K562 (cell line): ENCODE data around the gene CNP. TPM values are rescaled to one million over a fixed set of nuclear protein-coding genes. Genes with fewer than 3 reads are reported as not detected.

Experiments
- ATAC-seq: fragments of 200-7000 bp; cut with Tn5 transposase; 3 replicates; pipeline ENCODE4 v1.9.1; 2020; ENCODE audit warnings: moderate library complexity
- BruUV-seq: library from RNA; stranded (reverse); fragments of 400-500 nt; replicated peaks from 2 replicates; lab custom pipeline; 2021; lab: Mats Ljungman, UMichigan
- CTCF ChIA-PET: fragments of 300-600 bp; formaldehyde crosslinking; extraction: SDS; loops from one replicate; lab custom pipeline; 2021; ENCODE audit warnings: low intra/inter-chr PET ratio; lab: Yijun Ruan, JAX
- POLR2A ChIA-PET: fragments of 300-600, 350-650 bp; sonication (Branson Sonifier 250); formaldehyde crosslinking; extraction: SDS; loops from one replicate; lab custom pipeline; 2021; ENCODE audit warnings: antibody characterized with exemption, inconsistent platforms; lab: Yijun Ruan, JAX
- DNase-seq, 4 experiments: peaks; one replicate each; pipeline versions ENCODE4 v3.0.0 to v3.0.0-alpha.2; 2011 to 2018; ENCODE audit warnings: low spot score in 3 of 4, mixed read lengths in 3 of 4; ENCODE audit errors: extremely low read depth in 1 of 4
- FAIRE-seq: peaks from 2 replicates; lab custom pipeline; 2011; peaks lifted over from hg19 to GRCh38; lab: Jason Lieb, UNC
- H2AFZ ChIP-seq: 2 replicates; pipeline ENCODE4 v1.6.0; 2011; ENCODE audit warnings: low read depth, low read length, control low read depth, inconsistent platforms
- H3K27ac ChIP-seq: fragments of 200-600 bp; 3 replicates; pipeline ENCODE4 v1.8.0; 2011; ENCODE audit warnings: low read depth, mild to moderate bottlenecking, control low read depth, inconsistent platforms, low read length, moderate library complexity, mixed read lengths; ENCODE audit errors: extremely low read depth
- H3K27me3 ChIP-seq, 2 experiments: fragments of 300-600 bp in 1 of 2; 2 replicates in 1 of 2; 3 replicates in 1 of 2; pipeline versions ENCODE4 v1.6.0 to v1.8.0; 2011; ENCODE audit warnings: inconsistent platforms in 2 of 2, low read length in 2 of 2, mild to moderate bottlenecking in 1 of 2, mixed read lengths in 1 of 2, moderate library complexity in 1 of 2; ENCODE audit not compliant: control insufficient read depth in 2 of 2, insufficient read depth in 2 of 2
- H3K36me3 ChIP-seq: fragments of 300-600 bp; 3 replicates; pipeline ENCODE4 v1.8.0; 2011; ENCODE audit warnings: mild to moderate bottlenecking, low read length, inconsistent platforms; ENCODE audit not compliant: control insufficient read depth, insufficient read depth
- H3K4me1 ChIP-seq, 2 experiments: fragments of 200-600 bp in 1 of 2; replicated peaks in 1 of 2; 2 replicates in 1 of 2; 3 replicates in 1 of 2; pipeline versions ENCODE4 v1.5.1 to v1.8.0; 2011; ENCODE audit warnings: inconsistent platforms in 2 of 2, low read length in 2 of 2, mild to moderate bottlenecking in 1 of 2, mixed read lengths in 1 of 2, moderate library complexity in 1 of 2; ENCODE audit not compliant: control insufficient read depth in 2 of 2, insufficient read depth in 2 of 2
- H3K4me2 ChIP-seq: 2 replicates; pipeline ENCODE4 v1.6.1; 2011; ENCODE audit warnings: low read length, control low read depth, inconsistent platforms, mixed read lengths; ENCODE audit not compliant: insufficient read depth
- H3K4me3 ChIP-seq: fragments of 200-600 bp; sonication (generic), shearing (Covaris generic); 2 replicates; pipeline ENCODE4 v1.5.1; 2016; ENCODE audit warnings: control low read depth, inconsistent platforms
- H3K79me2 ChIP-seq: fragments of 200-600 bp; 3 replicates; pipeline ENCODE4 v1.8.0; 2011; ENCODE audit warnings: low read length, inconsistent platforms; ENCODE audit not compliant: control insufficient read depth, insufficient read depth
- H3K9ac ChIP-seq, 2 experiments: 2 replicates each; pipeline versions ENCODE4 v1.6.0 to v1.6.1; 2011; ENCODE audit warnings: low read depth in 2 of 2, low read length in 2 of 2, control low read depth in 1 of 2, inconsistent platforms in 1 of 2, mild to moderate bottlenecking in 1 of 2, mixed read lengths in 1 of 2; ENCODE audit not compliant: insufficient read depth in 1 of 2
- H3K9me1 ChIP-seq: one replicate; pipeline ENCODE4 v1.6.0; 2011; ENCODE audit warnings: inconsistent platforms, mild to moderate bottlenecking, low read length, moderate library complexity; ENCODE audit not compliant: control insufficient read depth, insufficient read depth
- H3K9me3 ChIP-seq: replicated peaks from 2 replicates; pipeline ENCODE4 v1.5.1; 2011; ENCODE audit warnings: low read depth, low read length, inconsistent platforms; ENCODE audit not compliant: control insufficient read depth, insufficient read depth
- H4K20me1 ChIP-seq: replicated peaks from 2 replicates; pipeline ENCODE4 v1.6.1; 2011; ENCODE audit warnings: low read length, inconsistent platforms, mixed read lengths; ENCODE audit not compliant: control insufficient read depth, insufficient read depth
- DPF2 ChIP-seq: fragments of 450-650 bp; IDR thresholded peaks from 2 replicates; pipeline ENCODE4 v1.6.1; 2016
- FOXJ3 ChIP-seq: sonication (generic); formaldehyde crosslinking; IDR thresholded peaks from 2 replicates; pipeline ENCODE4 v1.4.0; 2020; ENCODE audit warnings: mild to moderate bottlenecking, missing genetic modification reagents
- KLF16 ChIP-seq: IDR thresholded peaks from 2 replicates; pipeline ENCODE4 v1.6.1; 2016; ENCODE audit warnings: antibody characterized with exemption
- MAZ ChIP-seq, 2 experiments: fragments of 450-650 bp in 1 of 2; sonication (generic) in 1 of 2; formaldehyde crosslinking; IDR thresholded peaks in 1 of 2; conservative IDR thresholded peaks in 1 of 2; 2 replicates each; pipeline versions ENCODE4 v1.4.0 to v1.5.0; 2020; ENCODE audit warnings: mild to moderate bottlenecking in 1 of 2, missing genetic modification reagents in 1 of 2
- MLLT1 ChIP-seq, 2 experiments: fragments of 450-650 bp; IDR thresholded peaks; 2 replicates each; pipeline ENCODE4 v1.6.1; 2016
- NFATC3 ChIP-seq: fragments of 450-650 bp; IDR thresholded peaks from 2 replicates; pipeline ENCODE4 v1.6.1; 2017; ENCODE audit warnings: mild to moderate bottlenecking
- PATZ1 ChIP-seq: fragments of 250-450 bp; sonication (Bioruptor Pico); IDR thresholded peaks from 2 replicates; pipeline ENCODE4 v1.5.0; 2020; ENCODE audit warnings: mild to moderate bottlenecking, borderline replicate concordance
- SMARCA4 ChIP-seq: fragments of 450-650 bp; IDR thresholded peaks from 2 replicates; pipeline ENCODE4 v1.6.1; 2016
- TSHZ1 ChIP-seq: fragments of 250-450 bp; sonication (Bioruptor Pico); IDR thresholded peaks from 2 replicates; pipeline ENCODE4 v1.4.0; 2020; ENCODE audit warnings: mild to moderate bottlenecking, moderate library complexity
- YBX1 ChIP-seq: fragments of 450-650 bp; IDR thresholded peaks from 2 replicates; pipeline ENCODE4 v1.7.1; 2016; ENCODE audit warnings: mild to moderate bottlenecking
- ZNF165 ChIP-seq: fragments of 250-450 bp; sonication (Bioruptor Pico); IDR thresholded peaks from 2 replicates; pipeline ENCODE4 v1.4.0; 2020; ENCODE audit warnings: borderline replicate concordance
- ZNF217 ChIP-seq: sonication (generic); formaldehyde crosslinking; IDR thresholded peaks from 2 replicates; pipeline ENCODE4 v1.8.0; 2022; ENCODE audit warnings: mild to moderate bottlenecking, missing genetic modification reagents
- ZNF282 ChIP-seq: sonication (generic); formaldehyde crosslinking; IDR thresholded peaks from 2 replicates; pipeline ENCODE4 v1.8.1; 2023; ENCODE audit warnings: missing genetic modification reagents
- WGBS: fragments of 100-300 bp; shearing (Covaris generic); methylation state at CpG from one replicate; pipeline ENCODE4 v1.1.6; 2016; ENCODE audit warnings: low coverage, mixed read lengths; ENCODE audit not compliant: insufficient coverage; ENCODE audit errors: missing lambda C conversion rate; 5-methylcytosine and 5-hydroxymethylcytosine counted together
- in situ Hi-C: fragments of 300-500 bp; cut with MboI; formaldehyde crosslinking; loops from 4 replicates; pipeline ENCODE4 v1.15.0; 2018; ENCODE audit warnings: inconsistent platforms, mixed read lengths
- intact Hi-C: fragments of 100-400 bp; cut with micrococcal nuclease; formaldehyde crosslinking; loops from 2 replicates; pipeline ENCODE4 v1.14.2; 2022
- polyA plus RNA-seq, 8 experiments: library from polyadenylated mRNA; depleted of rRNA in 4 of 8; stranded (reverse) in 5 of 8; unstranded in 3 of 8; fragments of >200 nt; fragmentation: Nextera tagmentation in 2 of 8; fragmentation: Illumina TruSeq in 1 of 8; extraction: Ambion mirVana in 2 of 8; extraction: Trizol in 1 of 8; gene quantifications; 2 replicates each; pipeline versions ENCODE4 v1.2.1 to v1.2.3, GENCODE V29; 2011 to 2014; ENCODE audit warnings: inconsistent platforms in 1 of 8, missing spikeins in 1 of 8
- total RNA-seq, 7 experiments: library from RNA; depleted of rRNA in 6 of 7; stranded (reverse); fragments of >200 nt in 6 of 7; fragmentation: Illumina TruSeq in 2 of 7; extraction: Trizol in 2 of 7; gene quantifications; 2 replicates each; pipeline versions ENCODE4 v1.2.1 to v1.2.3, GENCODE V29; 2011 to 2021; ENCODE audit warnings: low replicate concordance in 1 of 7

Gene CNP
- total and polyA plus RNA-seq, 9 of the 15 experiments (the other 6 are each of a cell fraction or from before 2014, with no cell fraction given) = 1.7 to 52.0 (median 29.1) TPM

GRCh38 chr17:41937970-41938954, 28.3 kb upstream of the CNP start:
- Histone ChIP-seq H3K4me1 (peaks cover 25 to 29% of the 10 kb centered on the region in 2 experiments), H3K36me3 (no peaks in the 10 kb centered on the region), H3K27ac (peak overlapping the region; percentile 66; the same call in 2 of the 3 replicates), H3K9me1 (no peaks in the 10 kb centered on the region), H3K79me2 (no peaks in the 10 kb centered on the region), H2AFZ (peak overlapping the region; percentile 82), H3K4me2 (peak overlapping the region; percentile 67), H3K27me3 (no peaks in the 10 kb centered on the region), H3K4me3 (no peak overlapping the region), H3K9ac (peak overlapping the region; percentile 53 to 84), H3K9me3 (no peaks in the 10 kb centered on the region), H4K20me1 (no peaks in the 10 kb centered on the region)
- BruUV-seq = no TSS peak
- ChIA-PET POLR2A (interaction anchor here (0.6 to 2.3 kb wide), 7 partner anchors 8 to 249 kb away, joined by 3 to 18 read pairs (median 4); partner anchors contain the start of gene ODAD4), CTCF (interaction anchor here (0.6 kb wide), 1 partner anchor 125 kb away, joined by 3 read pairs; no protein-coding TSS in a partner anchor)
- intact Hi-C loops = no loop called here
- FAIRE-seq (peak; percentile 74), ATAC-seq (peak; percentile 67), DNase-seq (peak; percentile 48 to 75 (median 66))
- 38% methylated on average over 19 of the region's 19 CpGs for WGBS
- in situ Hi-C loops = no loop called here
- TF ChIP-seq MAZ (CRISPR knock-in tag; conservative IDR thresholded peaks at IDR 0.05 in 1 of 2, IDR thresholded peaks at IDR 0.05 in 1 of 2) (no peak), DPF2 (0 out of 2 replicates have a peak, but pooled peaks have one; percentile 28), YBX1 (no peak), MLLT1 (IDR thresholded peaks at IDR 0.05) (0 out of 4 replicates have a peak, but pooled peaks of 1 of the 2 experiments have one; percentile 27), ZNF282 (CRISPR knock-in tag) (no peak), TSHZ1 (no peak), NFATC3 (no peak), FOXJ3 (CRISPR knock-in tag) (no peak), ZNF217 (CRISPR knock-in tag) (no peak), PATZ1 (CRISPR knock-in tag) (no peak), KLF16 (peak; percentile 54; the same call in 1 of the 2 replicates), ZNF165 (CRISPR knock-in tag) (no peak), SMARCA4 (no peak)
